ENCODE results near the gene P2RX4.
"Not testable (repeated sequence)": the region's sequence is repeated elsewhere in the genome, so short reads cannot be mapped to it uniquely, and the experiment has no call there.

Gene P2RX4

GRCh38 chr12:121241156-121241970, 31.4 kb downstream of the P2RX4 start:
- no peak for DNase-seq (ENCODE audit: low read depth)

GRCh38 chr12:121245031-121245430, 35.1 kb downstream of the P2RX4 start:
- DNase-seq (ENCODE audit: low read depth), result no peak

- no peak for DNase-seq (ENCODE audit: low read depth)
Measured at GRCh38 chr12:121245951-121246350, 36.0 kb downstream of the P2RX4 start.

GRCh38 chr12:121246893-121247557, 37.1 kb downstream of the P2RX4 start:
- no peak for DNase-seq (ENCODE audit: low read depth)

DNA sequence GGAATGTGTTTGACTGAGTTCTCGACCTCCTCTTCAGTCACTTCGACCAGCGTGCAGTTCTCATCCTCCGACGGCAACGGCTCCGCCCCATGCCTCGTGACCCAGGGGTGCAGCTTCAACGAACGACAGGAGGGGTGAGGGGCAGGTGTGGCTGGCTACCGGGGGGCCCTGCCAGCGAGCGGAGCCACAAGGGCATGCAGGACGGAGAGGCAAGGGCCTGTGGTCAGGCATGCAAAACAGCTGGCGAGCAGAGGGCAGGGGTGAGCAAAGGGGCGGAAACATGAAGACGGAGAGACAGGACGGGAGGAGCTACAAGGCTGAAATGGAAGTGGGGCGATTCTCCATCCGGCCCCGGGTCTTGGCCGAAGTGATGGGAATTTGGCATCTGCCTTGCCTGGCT, 38.7 kb downstream of the P2RX4 start:
- DNase-seq (ENCODE audit: low read depth), result no peak

DNA sequence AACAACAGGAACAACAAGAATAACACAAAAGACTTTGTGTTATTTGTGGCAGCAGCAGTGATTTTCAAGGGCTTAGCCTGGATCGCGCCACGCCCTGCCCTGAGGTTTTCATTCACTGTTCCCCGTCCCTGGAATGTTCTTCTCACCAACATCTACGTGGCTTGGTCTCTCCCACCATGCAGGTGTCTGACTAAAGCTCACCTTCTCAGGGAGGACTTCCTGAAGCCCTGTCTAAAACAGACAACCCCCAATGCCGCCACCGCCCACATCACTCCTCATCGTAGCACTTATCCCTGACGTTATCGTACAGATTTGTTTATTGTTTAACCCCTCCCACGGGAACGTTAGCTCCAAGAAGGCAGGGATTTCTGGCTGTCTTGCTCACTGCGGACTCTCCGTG, 40.4 kb downstream of the P2RX4 start:
- no peak for DNase-seq (ENCODE audit: low read depth)

DNA sequence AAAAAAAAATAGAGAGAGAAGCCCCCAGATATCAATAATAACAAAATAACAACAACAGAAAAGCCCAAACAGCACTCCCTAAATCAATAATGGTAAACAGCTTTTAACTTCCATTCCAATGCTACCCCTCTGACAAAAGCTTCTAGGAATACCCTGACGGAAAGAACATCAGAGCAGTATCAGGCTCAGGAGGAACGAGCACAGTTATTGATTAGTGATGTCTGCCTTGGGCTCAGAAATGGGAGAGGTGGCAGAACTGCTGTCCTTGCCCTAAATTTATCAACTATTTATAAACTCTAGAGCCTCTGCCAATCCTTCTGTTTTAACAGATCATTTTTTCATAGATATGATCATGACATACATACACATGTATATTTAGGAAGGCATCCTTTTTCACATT, 41.9 kb downstream of the P2RX4 start:
- DNase-seq (ENCODE audit: low read depth), result no peak

DNA sequence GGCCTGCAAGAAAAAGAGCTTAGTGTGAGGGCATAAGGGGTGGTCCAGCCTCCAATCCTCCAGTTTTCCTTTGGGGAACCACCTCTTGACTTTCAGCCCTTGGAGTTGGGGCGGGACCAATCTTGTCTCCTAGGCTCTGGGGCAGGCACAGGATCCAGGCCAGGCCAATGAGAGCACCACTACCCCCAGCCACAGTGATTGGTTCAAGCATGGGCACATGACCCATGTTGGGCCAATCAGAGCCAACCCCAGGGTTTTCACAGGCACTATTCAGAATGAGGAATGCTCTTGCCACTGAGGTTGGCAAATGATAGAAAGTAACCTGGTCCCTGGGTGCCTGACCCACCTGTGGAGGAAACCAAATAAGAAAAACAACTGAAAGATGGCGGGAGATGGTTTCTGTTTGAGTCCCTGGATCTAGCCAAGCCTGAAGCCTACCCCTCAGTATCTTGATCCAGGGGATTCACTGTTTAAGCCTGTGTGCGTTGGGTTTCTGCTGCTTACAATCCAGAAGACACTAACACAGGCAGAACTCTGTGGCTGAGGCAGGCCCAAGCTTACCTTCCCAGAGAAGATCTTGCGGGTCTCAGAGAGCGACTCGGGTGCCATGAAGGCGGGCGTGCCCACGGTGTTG, 42.9 kb downstream of the P2RX4 start:
- no peak for DNase-seq (ENCODE audit: low read depth)

GRCh38 chr12:121253638-121254335, 43.9 kb downstream of the P2RX4 start:
- DNase-seq (ENCODE audit: low read depth), result no peak

- DNase-seq (ENCODE audit: low read depth), result peak; percentile 10
Measured at GRCh38 chr12:121255433-121255832, 45.5 kb downstream of the P2RX4 start.

DNA sequence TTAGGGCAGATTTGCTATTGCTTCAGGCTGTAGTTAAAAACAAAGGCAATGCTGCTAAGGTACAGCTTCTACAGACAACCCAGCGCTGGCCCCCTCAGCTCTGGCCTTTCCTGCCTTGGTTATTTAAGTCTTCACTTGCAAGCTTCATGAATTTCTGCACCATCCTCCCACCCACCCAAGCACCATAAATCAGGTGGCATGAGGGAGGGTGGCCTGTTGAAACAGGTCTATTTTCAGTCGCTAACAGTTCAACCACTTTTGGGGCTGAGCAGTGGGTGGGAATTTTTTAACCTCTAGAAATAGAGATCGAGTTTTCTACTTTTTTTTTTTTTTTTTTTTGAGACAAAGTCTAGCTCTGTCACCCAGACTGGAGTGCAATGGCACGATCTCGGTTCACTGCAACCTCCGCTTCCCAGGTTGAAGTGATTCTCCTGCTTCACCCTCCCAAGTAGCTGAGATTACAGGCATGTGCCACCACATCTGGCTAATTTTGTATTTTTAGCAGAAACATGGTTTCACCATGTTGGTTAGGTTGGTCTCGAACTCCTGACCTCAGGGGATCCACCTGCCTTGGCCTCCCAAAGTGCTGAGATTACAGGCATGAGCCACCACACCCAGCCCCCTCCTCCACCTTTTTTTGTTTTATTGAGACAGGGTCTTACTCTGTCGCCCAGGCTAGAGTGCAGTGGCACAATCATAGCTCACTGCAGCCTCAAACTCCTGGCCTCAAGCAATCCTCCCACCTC, 47.9 kb downstream of the P2RX4 start:
- DNase-seq (ENCODE audit: low read depth), result not testable (repeated sequence)

GRCh38 chr12:121259074-121259473, 49.1 kb downstream of the P2RX4 start:
- DNase-seq (ENCODE audit: low read depth), result no peak

GRCh38 chr12:121260091-121260490, 50.2 kb downstream of the P2RX4 start:
- no peak for DNase-seq (ENCODE audit: low read depth)

DNA sequence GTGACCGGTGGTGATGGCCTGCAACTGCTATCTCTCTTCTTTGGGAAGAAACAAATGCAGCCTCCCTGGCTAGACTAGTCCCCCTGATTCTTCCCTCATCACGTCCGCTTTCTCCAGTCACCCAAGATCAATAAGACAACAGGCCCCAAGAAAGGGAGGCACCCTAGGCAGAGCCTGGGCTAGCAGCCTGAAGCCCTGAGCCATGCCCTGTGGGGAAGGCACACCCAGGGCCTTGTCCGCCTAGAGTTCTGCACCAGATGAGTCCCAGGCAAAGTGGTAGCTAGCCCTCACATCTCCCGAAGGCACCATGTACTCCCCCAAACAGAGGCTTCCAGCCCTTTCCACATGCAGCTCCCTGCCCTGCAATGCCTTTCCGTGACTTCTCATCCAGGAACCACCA, 51.5 kb downstream of the P2RX4 start:
- no peak for DNase-seq (ENCODE audit: low read depth)

- no peak for DNase-seq (ENCODE audit: low read depth)
Measured at GRCh38 chr12:121263206-121263935, 53.4 kb downstream of the P2RX4 start.

GRCh38 chr12:121264135-121264534, 54.2 kb downstream of the P2RX4 start:
- no peak for DNase-seq (ENCODE audit: low read depth)

DNA sequence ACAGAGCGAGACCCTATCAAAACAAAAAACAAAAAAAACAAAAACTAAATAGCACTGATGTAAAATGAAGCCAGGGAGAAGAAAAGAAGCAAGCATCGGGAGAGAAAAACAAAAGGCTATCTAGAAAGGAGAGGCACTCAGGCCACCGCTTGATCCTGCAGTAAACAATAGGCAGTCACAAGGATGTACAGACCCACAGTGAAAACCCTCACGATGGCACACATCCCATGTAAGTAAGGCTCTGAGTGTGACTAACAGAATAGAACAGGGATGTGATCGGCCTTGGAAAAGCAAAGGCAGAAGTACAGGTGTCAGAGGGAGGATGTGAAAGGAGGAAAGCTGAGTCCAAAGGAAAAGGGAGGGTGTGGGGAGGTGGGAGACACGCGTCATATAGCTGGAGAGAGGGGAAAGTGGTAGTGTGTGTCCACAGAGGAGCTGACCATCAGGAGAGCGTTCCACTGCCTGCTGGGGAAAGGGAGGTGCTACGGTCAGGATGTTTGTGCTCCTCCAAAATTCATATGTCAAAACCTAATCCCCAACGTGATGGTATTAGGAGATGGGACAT, 55.1 kb downstream of the P2RX4 start:
- no peak for DNase-seq (ENCODE audit: low read depth)

GRCh38 chr12:121267822-121268221, 57.9 kb downstream of the P2RX4 start:
- DNase-seq (ENCODE audit: low read depth), result no peak

DNA sequence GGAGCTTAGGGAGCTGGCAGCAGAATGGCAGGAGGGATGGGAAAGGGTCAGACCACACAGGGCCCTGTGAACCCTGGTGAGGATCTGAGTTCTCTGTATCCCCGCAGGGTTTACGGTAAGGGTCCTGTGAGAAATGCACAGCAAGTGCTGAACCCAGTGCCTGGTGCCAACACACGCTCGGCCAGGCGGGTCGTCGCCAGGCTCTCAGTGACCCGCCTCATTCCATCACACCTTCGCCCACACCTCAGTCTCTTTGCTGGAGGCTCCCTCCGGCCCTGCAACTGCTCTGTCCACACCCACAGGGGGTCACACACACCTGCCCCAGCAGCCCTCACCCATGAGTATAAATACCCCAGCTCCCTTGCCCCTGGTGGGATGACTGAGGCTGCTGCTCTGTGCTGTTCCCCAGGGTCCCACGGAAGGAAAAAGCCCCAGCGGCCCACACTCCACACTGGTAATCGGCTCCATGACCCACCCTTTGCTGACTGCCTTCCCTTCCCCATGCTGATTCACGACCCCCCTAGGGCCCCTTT, 63.5 kb downstream of the P2RX4 start:
- no peak for DNase-seq (ENCODE audit: low read depth)

DNA sequence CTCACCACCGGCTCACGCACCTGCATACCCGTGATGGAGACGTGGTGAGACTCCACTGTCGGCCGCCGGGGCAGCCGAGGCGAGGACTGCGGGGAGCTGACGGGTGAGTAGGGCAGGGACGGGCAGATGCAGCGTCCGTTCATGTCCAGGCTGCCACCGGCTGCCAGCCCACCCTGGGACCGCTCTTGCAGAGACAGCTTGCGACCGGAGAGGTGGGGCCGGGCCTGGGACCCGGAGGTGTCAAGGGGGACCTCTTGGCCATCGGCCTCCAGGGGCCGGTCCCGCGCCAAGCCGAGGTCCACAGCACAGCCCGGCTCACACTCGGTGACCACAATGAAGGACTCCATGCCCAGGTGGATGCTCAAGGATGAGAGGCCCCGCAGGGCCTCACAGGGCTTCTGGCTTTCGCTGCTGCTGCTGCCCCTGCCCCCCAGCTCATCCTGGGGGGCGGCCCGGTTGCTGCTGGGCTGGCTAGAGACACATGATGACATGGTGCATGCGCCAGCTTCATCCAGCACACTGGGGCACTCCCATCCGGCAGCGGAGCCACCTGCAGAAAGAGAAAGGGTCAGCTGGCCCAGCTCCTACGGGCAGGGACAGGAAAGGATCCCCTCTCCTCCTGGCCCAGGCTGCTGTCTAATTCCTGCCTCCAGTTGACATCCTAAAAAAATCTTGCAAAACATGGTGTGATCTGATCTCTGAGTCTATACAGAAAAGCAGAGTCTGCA, 64.3 kb downstream of the P2RX4 start:
- no peak for DNase-seq (ENCODE audit: low read depth)
